GM18519 (cell line): Measurements from ENCODE around the gene ACOX3.
"Not testable (repeated sequence)": the region's sequence is repeated elsewhere in the genome, so short reads cannot be mapped to it uniquely, and the experiment has no call there.

ENCODE experiments used
- ATAC-seq: cut with Tn5 transposase; IDR thresholded peaks from one replicate; pipeline ENCODE4 v1.9.1; 2021; ENCODE audit warnings: mild to moderate bottlenecking, moderate library complexity; ENCODE audit not compliant: unreplicated experiment, low FRiP score

ACOX3 gene

GRCh38 chr4:8359193-8359592, 81.3 kb downstream of the ACOX3 start:
- no peak for ATAC-seq

GRCh38 chr4:8356856-8357255, 83.7 kb downstream of the ACOX3 start:
- ATAC-seq, result no peak

GRCh38 chr4:8355864-8356565, 84.5 kb downstream of the ACOX3 start:
- ATAC-seq, result no peak

GRCh38 chr4:8355306-8355705, 85.2 kb downstream of the ACOX3 start:
- no peak for ATAC-seq

GRCh38 chr4:8353912-8354453, 86.5 kb downstream of the ACOX3 start:
- no peak for ATAC-seq

GRCh38 chr4:8353158-8353669, 87.3 kb downstream of the ACOX3 start:
- no peak for ATAC-seq

- no peak for ATAC-seq
Measured at GRCh38 chr4:8352368-8353157, 88.0 kb downstream of the ACOX3 start.

- no peak for ATAC-seq
Measured at GRCh38 chr4:8351931-8352367, 88.6 kb downstream of the ACOX3 start.

GRCh38 chr4:8350841-8351461, 89.6 kb downstream of the ACOX3 start:
- no peak for ATAC-seq

- ATAC-seq, result no peak
Measured at GRCh38 chr4:8350352-8350751, 90.2 kb downstream of the ACOX3 start.

GRCh38 chr4:8349664-8350236, 90.8 kb downstream of the ACOX3 start:
- ATAC-seq, result no peak

- not testable (repeated sequence) for ATAC-seq
Measured at GRCh38 chr4:8349236-8349635, 91.3 kb downstream of the ACOX3 start.

GRCh38 chr4:8348071-8348470, 92.5 kb downstream of the ACOX3 start:
- no peak for ATAC-seq

GRCh38 chr4:8347660-8348059, 92.9 kb downstream of the ACOX3 start:
- no peak for ATAC-seq

GRCh38 chr4:8346838-8347605, 93.5 kb downstream of the ACOX3 start:
- no peak for ATAC-seq

GRCh38 chr4:8345946-8346814, 94.3 kb downstream of the ACOX3 start:
- no peak for ATAC-seq

- ATAC-seq, result no peak
Measured at GRCh38 chr4:8345053-8345945, 95.2 kb downstream of the ACOX3 start.

GRCh38 chr4:8344377-8344776, 96.1 kb downstream of the ACOX3 start:
- no peak for ATAC-seq
